Neural crest cell (in vitro differentiated cells): ENCODE measurements around the gene PDE5A. TPM values are rescaled to one million over a fixed set of nuclear protein-coding genes. Genes with fewer than 3 reads are reported as not detected.

Experiments used
- DNase-seq: peaks from one replicate; pipeline ENCODE4 v3.0.0; 2021; ENCODE audit warnings: low read depth, mixed read lengths, low spot score
- H3K27ac Mint-ChIP-seq: one replicate; pipeline ENCODE4 v1.8.0; 2021; ENCODE audit warnings: mild to moderate bottlenecking, mixed read lengths; ENCODE audit not compliant: unreplicated experiment
- H3K27me3 Mint-ChIP-seq: 2 replicates; pipeline ENCODE4 v1.8.0; 2021; ENCODE audit warnings: low read depth, mild to moderate bottlenecking, mixed read lengths
- H3K36me3 Mint-ChIP-seq: 2 replicates; pipeline ENCODE4 v1.8.0; 2021; ENCODE audit warnings: low read depth, mild to moderate bottlenecking, mixed read lengths
- H3K4me1 Mint-ChIP-seq: 2 replicates; pipeline ENCODE4 v1.8.0; 2021; ENCODE audit warnings: mixed read lengths
- H3K4me3 Mint-ChIP-seq: one replicate; pipeline ENCODE4 v1.8.0; 2021; ENCODE audit warnings: mild to moderate bottlenecking, mixed read lengths
- H3K9me3 Mint-ChIP-seq: 2 replicates; pipeline ENCODE4 v1.8.0; 2021; ENCODE audit warnings: mixed read lengths
- total RNA-seq: library from RNA; stranded (reverse); gene quantifications from 2 replicates; pipeline ENCODE4 v1.2.1, GENCODE V29; 2021
- TF ChIP-seq, protein P1 (sequence below): fragments of 200-600 bp; sonication (generic); conservative IDR thresholded peaks from 2 replicates; pipeline ENCODE4 v1.5.0; 2021; ENCODE audit warnings: antibody characterized with exemption, mild to moderate bottlenecking

Gene PDE5A
- total RNA-seq, 1 donor from 2014 or later = 13.9 TPM

GRCh38 chr4:119585771-119586170 is 42.8 kb downstream of the PDE5A start:
- no peak overlapping the region for H3K27ac Mint-ChIP-seq

DNA sequence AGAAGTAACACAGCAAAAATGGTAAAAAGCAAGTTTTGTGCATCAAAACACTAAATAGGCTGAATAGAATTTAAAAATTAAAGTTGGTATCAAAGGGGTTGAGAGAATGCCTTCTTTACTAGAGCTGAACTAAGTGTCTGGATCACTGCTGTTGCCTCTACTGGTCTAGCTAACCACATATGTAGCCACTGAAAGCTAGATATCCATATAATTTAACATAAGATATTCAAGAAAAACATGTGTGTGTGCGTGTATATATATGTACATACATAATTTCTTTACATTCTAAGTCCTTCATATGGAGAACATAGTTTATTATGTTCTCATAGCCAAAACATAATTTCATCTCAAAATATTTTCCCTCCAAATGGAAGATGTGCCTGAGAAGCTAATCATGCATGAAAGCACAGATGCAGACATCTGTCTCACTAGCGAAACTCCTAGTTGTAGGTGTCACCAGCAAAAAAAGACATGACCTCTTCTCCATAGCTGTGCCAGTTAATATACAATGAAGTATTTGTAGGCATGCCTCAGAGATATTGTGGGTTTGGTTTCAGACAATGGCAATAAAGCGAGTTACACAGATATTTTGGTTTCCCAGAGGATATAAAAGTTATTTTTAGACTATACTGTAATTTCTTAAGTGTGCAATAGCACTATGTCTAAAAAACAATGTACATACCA is 47.3 kb downstream of the PDE5A start:
- peaks cover 3% of the 10 kb centered on the region for H3K9me3 Mint-ChIP-seq
- no peak overlapping the region for H3K27ac Mint-ChIP-seq
- no peaks in the 10 kb centered on the region for H3K4me1 Mint-ChIP-seq
- peaks cover 20% of the 10 kb centered on the region for H3K36me3 Mint-ChIP-seq
- H3K4me3 Mint-ChIP-seq = no peak overlapping the region
- H3K27me3 Mint-ChIP-seq = no peaks in the 10 kb centered on the region
- TF ChIP-seq, protein P1, sequence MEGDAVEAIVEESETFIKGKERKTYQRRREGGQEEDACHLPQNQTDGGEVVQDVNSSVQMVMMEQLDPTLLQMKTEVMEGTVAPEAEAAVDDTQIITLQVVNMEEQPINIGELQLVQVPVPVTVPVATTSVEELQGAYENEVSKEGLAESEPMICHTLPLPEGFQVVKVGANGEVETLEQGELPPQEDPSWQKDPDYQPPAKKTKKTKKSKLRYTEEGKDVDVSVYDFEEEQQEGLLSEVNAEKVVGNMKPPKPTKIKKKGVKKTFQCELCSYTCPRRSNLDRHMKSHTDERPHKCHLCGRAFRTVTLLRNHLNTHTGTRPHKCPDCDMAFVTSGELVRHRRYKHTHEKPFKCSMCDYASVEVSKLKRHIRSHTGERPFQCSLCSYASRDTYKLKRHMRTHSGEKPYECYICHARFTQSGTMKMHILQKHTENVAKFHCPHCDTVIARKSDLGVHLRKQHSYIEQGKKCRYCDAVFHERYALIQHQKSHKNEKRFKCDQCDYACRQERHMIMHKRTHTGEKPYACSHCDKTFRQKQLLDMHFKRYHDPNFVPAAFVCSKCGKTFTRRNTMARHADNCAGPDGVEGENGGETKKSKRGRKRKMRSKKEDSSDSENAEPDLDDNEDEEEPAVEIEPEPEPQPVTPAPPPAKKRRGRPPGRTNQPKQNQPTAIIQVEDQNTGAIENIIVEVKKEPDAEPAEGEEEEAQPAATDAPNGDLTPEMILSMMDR = no peak
- no peak for DNase-seq

More at GRCh38 chr4:119585771-119586170, 42.8 kb downstream of the PDE5A start:
- Mint-ChIP-seq H3K27me3 (no peaks in the 10 kb centered on the region), H3K4me3 (no peak overlapping the region), H3K9me3 (peaks cover 3% of the 10 kb centered on the region), H3K4me1 (no peaks in the 10 kb centered on the region), H3K36me3 (peaks cover 12% of the 10 kb centered on the region)
- no peak for DNase-seq
- TF ChIP-seq, protein P1 = no peak

GRCh38 chr4:119580293-119580692 is 48.3 kb downstream of the PDE5A start:
- Mint-ChIP-seq H3K27me3 (no peaks in the 10 kb centered on the region), H3K27ac (peak overlapping the region; percentile 45), H3K36me3 (peaks cover 24% of the 10 kb centered on the region), H3K4me1 (no peaks in the 10 kb centered on the region), H3K4me3 (no peak overlapping the region), H3K9me3 (peaks cover 3% of the 10 kb centered on the region)
- no peak for DNase-seq
- TF ChIP-seq, protein P1 = no peak

- Mint-ChIP-seq H3K4me3 (no peak overlapping the region), H3K4me1 (no peaks in the 10 kb centered on the region), H3K27ac (no peak overlapping the region), H3K36me3 (peaks cover 28% of the 10 kb centered on the region), H3K27me3 (no peaks in the 10 kb centered on the region), H3K9me3 (peaks cover 4% of the 10 kb centered on the region)
- TF ChIP-seq, protein P1 = no peak
- no peak for DNase-seq
Observed at GRCh38 chr4:119579823-119580222, 48.8 kb downstream of the PDE5A start.

DNA sequence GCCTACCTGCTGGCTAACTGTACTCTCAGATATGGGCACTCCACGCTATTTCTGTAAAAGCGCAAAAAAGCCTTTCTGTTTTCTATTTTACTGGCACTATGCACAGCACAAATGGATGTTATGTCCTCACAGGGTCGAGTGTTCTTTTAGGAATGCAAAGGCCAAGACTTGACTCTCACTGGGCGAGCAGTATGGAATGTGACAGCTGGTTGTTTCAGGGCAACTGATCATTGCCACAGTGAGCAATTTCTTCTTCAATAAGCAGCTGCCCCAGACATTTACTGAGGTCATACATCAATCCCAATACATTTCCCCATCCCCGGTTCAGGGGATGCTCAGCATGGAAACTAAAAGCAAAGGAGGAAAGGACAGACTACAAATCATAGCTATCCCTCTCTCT is 58.2 kb downstream of the PDE5A start:
- peaks cover 13% of the 10 kb centered on the region for H3K4me1 Mint-ChIP-seq
- peaks cover 9% of the 10 kb centered on the region for H3K9me3 Mint-ChIP-seq
- H3K27ac Mint-ChIP-seq = peak overlapping the region; percentile 79
- no peak overlapping the region for H3K4me3 Mint-ChIP-seq
- H3K36me3 Mint-ChIP-seq = peaks cover 10% of the 10 kb centered on the region
- TF ChIP-seq, protein P1 = no peak
- H3K27me3 Mint-ChIP-seq = no peaks in the 10 kb centered on the region
- DNase-seq = no peak
